Muscle of leg (tissue), 9 donors: Measurements from ENCODE around the gene IP6K3. TPM values are rescaled to one million over a fixed set of nuclear protein-coding genes. Genes with fewer than 3 reads are reported as not detected.

Source experiments
- polyA plus RNA-seq, 8 donors: library from polyadenylated mRNA; unstranded; fragments of 120-200 nt; gene quantifications; one replicate each; pipeline versions ENCODE4 v1.2.1 to v1.2.3, GENCODE V29; 2013; ENCODE audit warnings: inconsistent platforms in 1 of 8, low replicate concordance in 1 of 8; ENCODE audit not compliant: insufficient read length in 8 of 8, insufficient read depth in 1 of 8
- total RNA-seq: library from RNA; stranded (reverse); fragments of 120-200 nt; gene quantifications from one replicate; pipeline ENCODE4 v1.2.4, GENCODE V29; 2013

The IP6K3 gene
- total and polyA plus RNA-seq, 9 donors = 14.2 to 28.1 (median 22.4) TPM

Other genes starting within 250 kb of the IP6K3 start
- gene BAK1, start 166.6 kb downstream of the IP6K3 start, total RNA-seq = 9.0 TPM
- 10 to 100 TPM; 17.2 to 20.5 (median 19.4) TPM for gene BAK1, start 166.6 kb downstream of the IP6K3 start, polyA plus RNA-seq
- gene ITPR3, start 125.6 kb downstream of the IP6K3 start, total RNA-seq = 4.1 TPM
- gene ITPR3, start 125.6 kb downstream of the IP6K3 start, polyA plus RNA-seq = 10 to 100 TPM in 3 of 8 donors, 1 to 10 TPM in 5; 6.0 to 15.9 (median 9.2) TPM
- 99.9 TPM for gene UQCC2, start 35.2 kb downstream of the IP6K3 start, total RNA-seq
- 10 to 100 TPM; 60.6 to 86.2 (median 74.3) TPM for gene UQCC2, start 35.2 kb downstream of the IP6K3 start, polyA plus RNA-seq
- 34.3 TPM for gene LEMD2, start 42.2 kb upstream of the IP6K3 start, total RNA-seq
- gene LEMD2, start 42.2 kb upstream of the IP6K3 start, polyA plus RNA-seq = 10 to 100 TPM; 34.3 to 44.8 (median 41.1) TPM
- gene MLN, start 57.1 kb upstream of the IP6K3 start, total RNA-seq = not detected
- 1 to 10 TPM in 2 of 8 donors, not detected in 6; 1.2 to 4.9 TPM for gene MLN, start 57.1 kb upstream of the IP6K3 start, polyA plus RNA-seq